Left renal cortex interstitium (tissue), 4 donors: ENCODE results near the gene GRPEL2. TPM values are rescaled to one million over a fixed set of nuclear protein-coding genes. Genes with fewer than 3 reads are reported as not detected.
"Not testable (repeated sequence)": the region's sequence is repeated elsewhere in the genome, so short reads cannot be mapped to it uniquely, and the experiment has no call there.

Experiments
- DNase-seq, 4 donors: peaks; one replicate each; pipeline ENCODE4 v3.0.0-alpha.2; 2013; ENCODE audit warnings: low read depth in 4 of 4, low spot score in 2 of 4, missing footprints in 1 of 4
- polyA plus RNA-seq, 4 donors: library from polyadenylated mRNA; unstranded; fragments of 120-200 nt; gene quantifications; one replicate each; pipeline ENCODE4 v1.2.1, GENCODE V29; 2013; ENCODE audit not compliant: insufficient read length in 4 of 4

The GRPEL2 gene
- polyA plus RNA-seq, 4 donors = 17.1 to 22.3 (median 17.7) TPM

DNA sequence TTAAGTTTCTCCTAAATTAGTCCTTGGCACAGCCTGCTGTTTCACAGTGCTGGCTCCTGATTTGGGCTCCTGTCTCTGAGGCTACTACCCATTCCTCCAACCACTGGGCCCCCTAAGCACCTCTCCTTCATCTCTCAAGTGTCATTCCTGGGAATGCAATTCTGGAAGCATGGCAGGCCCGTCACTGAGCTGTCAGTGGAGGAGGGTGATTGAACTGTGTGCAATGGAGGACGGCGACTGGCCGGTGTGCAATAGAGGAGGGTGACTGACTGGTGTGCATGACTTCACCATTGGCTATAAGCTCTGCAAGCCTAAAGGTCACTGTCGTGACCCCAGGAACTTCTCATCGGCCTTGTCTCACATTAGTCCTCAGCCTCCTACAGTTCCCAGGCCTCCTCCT lies 46.2 kb downstream of the GRPEL2 start:
- no peak for DNase-seq

DNA sequence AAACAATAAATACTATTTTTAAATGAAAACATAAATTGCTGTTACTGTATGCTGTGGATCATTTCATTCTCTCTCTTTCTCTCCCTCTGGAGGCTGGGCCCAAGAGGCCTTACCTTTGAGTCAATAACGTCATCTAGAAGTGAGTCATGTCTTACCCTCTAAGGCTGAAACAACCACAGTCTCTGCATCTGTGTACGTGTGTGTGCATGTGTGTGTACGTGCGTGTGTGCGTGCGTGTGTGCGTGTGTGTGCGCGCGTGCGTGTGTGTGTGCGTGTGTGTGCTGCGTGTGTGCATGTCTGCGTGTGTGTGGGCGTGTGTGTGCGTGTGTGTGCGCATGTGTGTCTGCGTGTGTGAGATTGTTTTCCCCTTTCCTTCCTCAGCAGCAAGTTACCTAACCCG lies 47.4 kb downstream of the GRPEL2 start:
- DNase-seq = no peak

DNA sequence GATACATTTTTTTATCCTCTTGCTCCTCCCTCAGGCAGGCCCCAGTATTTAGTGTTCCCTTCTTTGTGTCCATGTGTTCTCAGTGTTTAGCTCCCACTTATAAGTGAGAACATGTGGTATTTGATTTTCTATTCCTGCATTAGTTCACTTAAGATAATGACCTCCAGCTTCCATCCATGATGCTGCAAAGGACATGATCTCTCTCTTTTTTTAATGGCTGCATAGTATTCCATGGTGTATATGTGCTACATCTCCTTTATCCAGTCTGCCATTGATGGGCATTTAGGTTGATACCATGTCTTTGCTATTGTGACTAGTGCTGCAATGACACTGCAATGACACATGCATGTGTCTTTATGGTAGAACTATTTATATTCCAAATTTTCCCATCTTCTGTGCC lies 49.7 kb downstream of the GRPEL2 start:
- not testable (repeated sequence) for DNase-seq

- DNase-seq = no peak
These were observed 52.2 kb downstream of the GRPEL2 start for GRCh38 chr5:149397530-149397929.

DNA sequence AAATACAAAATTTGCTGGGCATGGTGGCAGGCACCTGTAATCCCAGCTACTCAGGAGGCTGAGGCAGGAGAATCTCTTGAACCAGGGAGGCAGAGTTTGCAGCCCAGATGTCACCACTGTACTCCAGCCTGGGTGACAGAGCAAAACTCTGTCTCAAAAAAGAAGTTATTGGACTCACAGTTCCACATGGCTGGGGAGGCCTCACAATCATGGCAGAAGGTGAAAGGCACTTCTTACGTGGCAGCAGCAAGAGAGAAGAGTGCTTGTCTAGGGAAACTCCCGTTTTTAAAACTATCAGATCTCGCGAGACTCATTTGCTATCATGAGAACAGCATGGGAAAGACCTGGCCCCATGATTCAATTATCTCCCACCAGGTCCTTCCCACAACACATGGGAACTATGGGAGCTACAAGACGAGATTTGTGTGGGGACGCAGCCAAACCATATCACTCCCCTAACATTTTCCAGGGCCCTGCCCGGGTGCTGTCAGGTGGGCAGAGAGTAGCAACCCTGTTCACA lies 53.5 kb downstream of the GRPEL2 start:
- not testable (repeated sequence) for DNase-seq

- no peak for DNase-seq
These were observed 54.5 kb downstream of the GRPEL2 start for GRCh38 chr5:149399775-149400174.

GRCh38 chr5:149400304-149400703 lies 55.0 kb downstream of the GRPEL2 start:
- no peak for DNase-seq

- no peak for DNase-seq
These were observed 55.8 kb downstream of the GRPEL2 start for GRCh38 chr5:149401051-149401450.

- no peak for DNase-seq
These were observed 57.0 kb downstream of the GRPEL2 start for GRCh38 chr5:149402291-149402690.

Other genes starting within 250 kb of the GRPEL2 start
- gene ABLIM3, start 204.0 kb upstream of the GRPEL2 start, polyA plus RNA-seq = 1 to 10 TPM in 3 of 4 donors, under 1 TPM in 1; 0.94 to 1.4 (median 1.2) TPM
- gene AFAP1L1, start 73.6 kb upstream of the GRPEL2 start, polyA plus RNA-seq = 10 to 100 TPM; 17.5 to 22.8 (median 19.6) TPM
- gene PCYOX1L, start 12.5 kb downstream of the GRPEL2 start, polyA plus RNA-seq = 10 to 100 TPM; 16.6 to 19.8 (median 18.1) TPM
- 1 to 10 TPM; 1.1 to 2.2 (median 1.6) TPM for gene IL17B, start 33.8 kb downstream of the GRPEL2 start, polyA plus RNA-seq
- 100 to 1,000 TPM; 171 to 211 (median 185) TPM for gene CSNK1A1, start 205.9 kb downstream of the GRPEL2 start, polyA plus RNA-seq
- 1 to 10 TPM; 5.3 to 6.2 (median 5.8) TPM for gene ARHGEF37, start 236.0 kb downstream of the GRPEL2 start, polyA plus RNA-seq